GM12873 (cell line): Measurements from ENCODE around the gene PTMS.
A peak's percentile ranks its signal among the peaks of the same experiment; 100 is the strongest.

Experiments
- CTCF ChIP-seq: IDR thresholded peaks from 2 replicates; pipeline ENCODE4 v1.5.1; 2012; ENCODE audit warnings: low read depth, mild to moderate bottlenecking, moderate library complexity, low read length, control low read depth; ENCODE audit not compliant: insufficient read depth; ENCODE audit errors: missing control alignments

PTMS gene

DNA sequence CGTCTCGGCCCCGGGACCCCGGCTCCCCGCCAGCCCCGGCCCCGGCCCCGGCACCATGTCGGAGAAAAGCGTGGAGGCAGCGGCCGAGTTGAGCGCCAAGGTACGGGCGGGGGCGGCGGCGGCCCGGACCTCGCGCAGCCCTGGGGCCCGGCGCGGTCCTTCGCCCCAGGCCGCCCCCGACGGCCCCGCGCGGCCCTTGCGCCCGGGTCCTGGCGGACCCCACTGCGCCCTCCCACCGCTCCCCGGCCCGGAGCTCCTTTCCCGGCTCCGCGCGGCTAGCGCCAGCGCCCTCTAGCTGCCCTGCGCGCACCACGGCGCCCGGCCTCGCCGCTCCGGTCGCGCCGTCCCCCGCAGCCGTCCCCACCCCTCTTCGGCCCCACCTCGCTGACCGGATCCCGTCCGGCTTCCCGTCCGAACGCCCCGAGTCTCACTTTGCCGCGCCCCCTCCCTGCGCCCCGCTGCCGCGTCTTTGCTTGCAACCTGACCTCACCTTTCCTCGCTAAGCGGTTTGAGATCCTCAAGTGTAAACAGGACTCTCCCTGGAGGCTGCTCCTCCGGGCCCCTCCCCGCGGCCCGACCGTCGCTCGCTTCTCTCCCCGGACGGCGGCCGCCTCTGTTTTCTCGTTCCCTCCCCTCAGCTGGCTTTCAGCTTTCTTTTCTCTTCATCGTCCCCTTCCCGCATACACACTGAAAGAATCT is 637 bp downstream of the PTMS start:
- peak; percentile 65 for TF ChIP-seq CTCF

DNA sequence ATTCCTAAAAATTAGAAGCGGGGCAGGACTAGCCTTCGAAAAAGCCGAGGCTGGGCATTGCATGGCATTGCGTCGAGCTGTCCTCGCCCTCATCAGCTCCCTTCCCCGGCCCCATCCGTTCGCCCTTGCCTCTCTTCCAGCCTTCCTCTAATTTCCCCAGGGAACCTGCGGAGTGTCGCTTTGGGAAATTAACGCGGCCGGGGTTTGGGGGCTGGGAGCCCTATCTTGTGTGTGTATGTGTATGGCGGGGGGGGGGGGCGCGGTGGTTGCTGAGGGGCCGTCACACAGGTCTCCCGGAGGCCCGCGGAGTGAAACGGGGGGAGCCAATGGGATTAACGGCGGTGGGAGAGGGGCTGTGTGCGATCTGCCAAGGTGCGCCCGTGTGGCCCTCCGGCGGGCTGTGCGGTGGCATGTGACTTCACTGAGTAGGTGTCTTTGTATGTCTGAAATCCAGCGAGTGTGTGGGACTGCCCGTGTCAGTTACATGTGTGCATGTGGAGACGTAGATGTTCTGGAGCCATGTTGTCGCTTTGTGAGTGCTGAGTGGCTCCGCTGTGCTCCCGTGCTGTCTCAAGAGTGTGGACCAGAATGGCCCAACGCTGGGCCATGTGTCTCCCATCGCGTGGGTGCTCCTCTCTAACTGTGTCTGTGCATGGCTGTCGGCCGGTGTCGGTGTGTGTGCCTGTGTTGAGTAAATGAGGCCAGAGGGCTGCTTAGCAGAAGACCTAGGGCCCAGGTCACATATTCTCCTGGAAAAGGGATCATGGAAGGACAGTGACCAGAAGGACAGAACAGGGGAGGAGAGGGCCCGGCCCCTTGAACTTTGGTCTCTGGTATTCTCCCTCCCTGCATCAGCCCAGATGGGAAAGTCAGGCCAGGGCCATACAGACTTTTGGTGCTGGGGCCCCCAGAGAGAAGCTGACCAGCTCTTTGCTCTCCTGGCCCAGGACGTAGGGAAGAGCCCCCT is 1.5 kb downstream of the PTMS start:
- TF ChIP-seq CTCF: no peak

DNA sequence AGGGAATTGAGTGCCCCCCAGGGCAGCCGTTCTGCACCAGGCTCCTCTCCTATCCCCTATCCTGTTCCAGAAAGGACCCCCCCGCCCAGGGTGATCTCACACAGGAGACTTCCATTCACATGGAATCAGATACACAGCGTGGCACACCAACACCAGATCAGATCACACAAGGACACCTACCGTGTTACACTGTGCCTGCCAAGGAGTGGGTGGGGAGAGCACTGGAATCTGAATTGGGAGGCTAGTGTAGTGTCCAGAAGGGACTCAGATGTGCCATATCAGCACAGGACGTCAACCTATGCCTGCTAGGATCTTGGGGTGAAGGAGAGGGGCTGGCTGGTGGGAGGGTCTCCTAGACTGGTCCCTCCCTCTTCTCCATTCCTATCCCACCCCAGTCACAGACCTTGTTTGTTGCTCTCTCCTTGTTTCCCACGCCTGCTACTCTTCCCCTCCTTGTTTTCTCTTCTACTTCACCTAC is 2.3 kb downstream of the PTMS start:
- no peak for TF ChIP-seq CTCF

- TF ChIP-seq CTCF: no peak
Measured at GRCh38 chr12:6768990-6769389, 2.8 kb downstream of the PTMS start.

GRCh38 chr12:6769666-6770065 is 3.5 kb downstream of the PTMS start:
- TF ChIP-seq CTCF: no peak

DNA sequence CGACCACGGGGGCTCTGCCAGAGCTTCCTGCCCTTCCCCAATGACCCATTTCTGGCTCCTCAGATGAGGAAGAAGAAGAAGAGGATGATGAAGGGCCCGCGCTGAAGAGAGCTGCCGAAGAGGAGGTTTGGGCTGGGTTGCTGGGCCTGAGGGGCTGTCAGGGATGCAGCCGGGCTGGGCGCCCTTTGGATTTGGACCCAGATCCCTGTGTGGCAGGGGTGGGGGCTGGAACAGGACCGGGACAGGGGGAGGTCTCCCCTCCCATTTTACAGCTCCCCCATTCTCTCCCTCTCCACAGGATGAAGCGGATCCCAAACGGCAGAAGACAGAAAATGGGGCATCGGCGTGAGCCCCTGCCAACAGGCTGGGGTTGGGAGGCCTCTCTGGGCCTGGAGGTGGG is 3.9 kb downstream of the PTMS start:
- no peak for TF ChIP-seq CTCF

DNA sequence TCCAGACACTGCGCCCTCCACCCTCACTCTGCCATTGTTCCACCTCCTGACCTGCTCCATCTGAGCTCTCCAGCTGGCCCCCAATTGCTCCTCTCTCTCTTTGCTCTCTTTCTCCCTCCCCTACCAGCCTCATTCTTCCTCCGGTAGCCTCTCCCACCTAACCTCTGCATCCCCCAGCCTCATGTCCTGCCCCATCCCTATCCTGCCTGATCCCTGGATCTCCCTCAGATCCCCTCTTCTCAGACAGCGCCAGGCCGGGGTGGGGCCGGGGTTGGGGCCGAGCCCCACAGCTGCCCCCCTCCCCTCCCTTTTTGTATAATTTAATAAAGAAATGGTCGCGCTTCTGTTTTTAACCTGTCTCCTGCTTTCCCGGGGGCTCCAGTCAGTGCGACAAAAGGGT is 4.4 kb downstream of the PTMS start:
- no peak for TF ChIP-seq CTCF
